GM13976 (cell line): Measurements from ENCODE around the gene ABCA10.

Experiments
- DNase-seq: peaks from one replicate; pipeline ENCODE4 v3.0.0; 2012; ENCODE audit warnings: low spot score
- in situ Hi-C: fragments of 300-500 bp; cut with MboI; formaldehyde crosslinking; loops from one replicate; pipeline ENCODE4 v1.12.0; 2022; ENCODE audit warnings: low sequenced_read_pairs, mixed read lengths, inconsistent platforms; ENCODE audit not compliant: unreplicated experiment
- TF ChIP-seq, protein P1 (sequence below): IDR thresholded peaks from 2 replicates; pipeline ENCODE4 v1.5.1; 2012; ENCODE audit warnings: borderline replicate concordance, mild to moderate bottlenecking; ENCODE audit not compliant: insufficient read depth; ENCODE audit errors: extremely low read depth, missing control alignments, control extremely low read depth

ABCA10 gene

DNA sequence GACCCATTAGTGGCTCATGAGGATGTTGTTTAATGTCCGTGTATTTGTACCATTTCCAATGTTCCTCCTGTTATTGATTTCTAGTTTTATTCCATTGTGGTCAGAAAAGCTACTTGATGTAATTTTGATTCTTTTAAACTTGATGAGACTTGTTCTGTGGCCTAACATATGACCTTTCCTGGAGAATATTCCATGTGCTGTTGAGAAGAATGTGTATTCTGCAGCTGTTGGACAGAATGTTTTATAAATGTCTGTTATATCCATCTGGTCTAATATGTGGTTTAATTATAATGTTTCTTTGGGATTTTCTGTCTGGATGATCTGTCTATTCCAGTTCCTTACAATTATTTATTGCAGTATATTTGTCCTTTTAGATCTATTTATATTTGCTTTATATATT, 2.9 kb upstream of the ABCA10 start:
- TF ChIP-seq, protein P1, sequence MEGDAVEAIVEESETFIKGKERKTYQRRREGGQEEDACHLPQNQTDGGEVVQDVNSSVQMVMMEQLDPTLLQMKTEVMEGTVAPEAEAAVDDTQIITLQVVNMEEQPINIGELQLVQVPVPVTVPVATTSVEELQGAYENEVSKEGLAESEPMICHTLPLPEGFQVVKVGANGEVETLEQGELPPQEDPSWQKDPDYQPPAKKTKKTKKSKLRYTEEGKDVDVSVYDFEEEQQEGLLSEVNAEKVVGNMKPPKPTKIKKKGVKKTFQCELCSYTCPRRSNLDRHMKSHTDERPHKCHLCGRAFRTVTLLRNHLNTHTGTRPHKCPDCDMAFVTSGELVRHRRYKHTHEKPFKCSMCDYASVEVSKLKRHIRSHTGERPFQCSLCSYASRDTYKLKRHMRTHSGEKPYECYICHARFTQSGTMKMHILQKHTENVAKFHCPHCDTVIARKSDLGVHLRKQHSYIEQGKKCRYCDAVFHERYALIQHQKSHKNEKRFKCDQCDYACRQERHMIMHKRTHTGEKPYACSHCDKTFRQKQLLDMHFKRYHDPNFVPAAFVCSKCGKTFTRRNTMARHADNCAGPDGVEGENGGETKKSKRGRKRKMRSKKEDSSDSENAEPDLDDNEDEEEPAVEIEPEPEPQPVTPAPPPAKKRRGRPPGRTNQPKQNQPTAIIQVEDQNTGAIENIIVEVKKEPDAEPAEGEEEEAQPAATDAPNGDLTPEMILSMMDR: no peak
- no peak for DNase-seq
- in situ Hi-C loops: loop anchor here (25.0 kb wide), 1 partner anchor 694 kb away; no protein-coding TSS in a partner anchor

DNA sequence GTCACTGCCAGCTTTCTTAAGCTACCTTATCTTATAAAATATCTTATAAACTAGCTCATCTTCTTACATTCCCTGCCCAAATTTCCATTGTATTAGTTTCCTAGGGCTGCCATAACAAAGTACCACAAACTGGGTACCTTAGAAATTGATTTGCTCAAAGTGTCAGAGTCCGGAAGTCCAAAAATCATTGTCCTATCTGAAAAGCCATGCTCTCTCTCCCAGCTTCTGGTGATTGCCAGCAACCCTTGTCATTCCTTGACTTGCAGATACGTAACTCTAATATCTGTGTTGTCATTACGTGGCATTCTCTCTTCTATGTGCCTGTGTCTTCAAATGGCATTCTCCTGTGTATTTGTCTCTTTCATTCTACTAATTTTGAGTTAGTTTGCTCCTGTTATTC, 2.3 kb upstream of the ABCA10 start:
- in situ Hi-C loops: loop anchor here (25.0 kb wide), 1 partner anchor 694 kb away; no protein-coding TSS in a partner anchor
- TF ChIP-seq, protein P1: no peak
- no peak for DNase-seq

DNA sequence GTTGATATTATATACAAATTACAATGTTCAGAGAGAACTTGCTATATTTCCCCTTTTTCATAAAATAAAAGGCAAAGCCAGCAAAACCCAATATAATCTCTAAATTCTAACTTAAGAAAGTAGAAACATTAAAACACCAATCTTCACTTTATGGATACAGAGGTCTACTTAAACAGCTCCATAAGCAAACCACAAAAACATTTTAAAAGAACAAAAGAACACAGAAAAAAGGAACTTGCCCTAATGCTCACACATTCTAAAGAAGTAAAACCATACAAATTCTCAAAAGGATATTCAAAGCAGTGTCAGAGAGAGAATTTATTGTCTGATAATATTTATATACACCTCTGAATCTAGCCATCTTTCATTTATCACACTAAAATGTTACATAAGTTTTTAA, 606 bp downstream of the ABCA10 start:
- TF ChIP-seq, protein P1: no peak
- in situ Hi-C loops: loop anchor here (5.0 to 25.0 kb wide), 2 partner anchors 451 to 691 kb away; no protein-coding TSS in a partner anchor
- DNase-seq: no peak

DNA sequence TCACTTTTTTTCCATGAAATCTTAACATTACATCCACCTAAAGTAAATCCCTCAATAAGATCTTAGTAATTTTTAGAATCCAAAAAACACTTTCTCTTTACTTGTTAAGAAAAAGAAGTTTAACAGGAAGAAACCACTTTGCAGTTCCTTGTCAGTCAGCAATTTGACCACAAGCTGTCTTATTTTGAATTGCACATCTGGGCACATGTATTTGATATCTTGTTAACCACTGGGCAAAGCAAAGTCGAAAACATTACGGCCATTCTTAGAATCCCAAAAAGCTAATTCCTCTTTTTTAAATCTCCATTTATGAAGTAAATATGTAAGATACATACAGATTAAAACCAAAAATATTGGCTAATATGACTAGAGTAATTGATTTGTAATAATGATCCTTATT, 1.1 kb downstream of the ABCA10 start:
- DNase-seq: no peak

DNA sequence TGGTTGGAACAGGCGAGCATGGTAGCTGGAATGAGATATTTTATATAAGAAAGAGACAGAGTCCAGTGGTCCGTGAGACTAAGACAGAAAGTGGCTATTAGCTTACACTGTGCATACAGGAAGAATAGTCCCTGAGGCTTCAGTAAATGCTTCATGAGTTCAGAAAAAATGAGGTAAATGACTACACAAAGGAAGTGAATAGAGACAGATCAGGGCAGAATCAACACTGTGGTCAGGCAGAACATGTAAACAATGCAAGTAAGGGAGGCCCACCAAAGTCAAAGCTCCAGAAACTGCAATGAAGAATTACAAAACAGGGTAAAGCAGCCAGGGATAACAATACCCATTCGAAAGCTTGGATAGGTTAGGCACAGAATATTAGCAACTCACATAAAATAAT, 4.8 kb downstream of the ABCA10 start:
- in situ Hi-C loops: no loop called here
- TF ChIP-seq, protein P1: no peak
- DNase-seq: no peak

More for the DNA sequence above, 1.1 kb downstream of the ABCA10 start:
- in situ Hi-C loops: loop anchor here (5.0 to 25.0 kb wide), 2 partner anchors 450 to 690 kb away; no protein-coding TSS in a partner anchor
- TF ChIP-seq, protein P1: no peak

DNA sequence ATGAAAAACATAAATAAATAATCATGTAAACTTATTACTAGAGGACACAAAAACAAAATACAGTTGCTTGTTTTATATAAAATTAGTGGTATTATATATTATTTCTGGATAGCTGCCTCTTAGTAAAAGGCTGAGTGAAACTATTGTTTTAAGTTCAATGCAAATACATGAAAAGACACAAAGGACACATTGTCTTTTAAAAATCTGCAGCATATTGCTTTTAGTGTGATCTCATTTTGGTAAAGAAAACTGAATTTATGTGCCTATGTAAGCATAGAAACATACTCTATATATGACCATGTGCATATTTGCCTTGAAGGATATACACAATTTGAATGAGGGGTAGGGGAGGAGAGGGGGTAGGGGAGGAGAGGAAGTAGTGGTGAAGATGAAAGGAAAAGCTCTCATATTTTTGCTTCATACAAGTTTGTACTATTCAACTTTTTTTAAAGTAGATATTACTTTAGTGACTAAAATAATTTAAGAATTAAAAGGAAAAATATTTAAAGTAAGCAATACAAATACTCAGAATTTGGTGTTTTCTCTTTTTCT, 5.8 kb downstream of the ABCA10 start:
- TF ChIP-seq, protein P1: no peak
- in situ Hi-C loops: no loop called here
- no peak for DNase-seq
